ENCODE data around the gene CLIC2.

Gene CLIC2

GRCh38 chrX:155259752-155260151, 74.7 kb downstream of the CLIC2 start:
- H3K27me3 ChIP-seq (ENCODE audit: control insufficient read depth, insufficient read depth, low read length), result no peaks in the 10 kb centered on the region
- peaks cover 38% of the 10 kb centered on the region for H3K9me3 ChIP-seq (ENCODE audit: control insufficient read depth, insufficient read depth, low read length)
- H3K27ac ChIP-seq (ENCODE audit: low read depth, low read length), result no peak overlapping the region
- H3K9ac ChIP-seq (ENCODE audit: low read depth, low read length), result no peak overlapping the region
- H3K4me1 ChIP-seq (ENCODE audit: control insufficient read depth, insufficient read depth, low read length), result no peaks in the 10 kb centered on the region; the same call in 1 of the 2 replicates
- H3K36me3 ChIP-seq (ENCODE audit: control insufficient read depth, insufficient read depth, low read length), result no peaks in the 10 kb centered on the region
- H3K4me3 ChIP-seq (ENCODE audit: low read depth, low read length), result no peak overlapping the region

GRCh38 chrX:155251391-155251790, 83.0 kb downstream of the CLIC2 start:
- Histone ChIP-seq H3K27ac (ENCODE audit: low read depth, low read length) (no peak overlapping the region), H3K4me3 (ENCODE audit: low read depth, low read length) (no peak overlapping the region), H3K9me3 (ENCODE audit: control insufficient read depth, insufficient read depth, low read length) (peaks cover 23% of the 10 kb centered on the region; the same call in 1 of the 2 replicates), H3K36me3 (ENCODE audit: control insufficient read depth, insufficient read depth, low read length) (no peaks in the 10 kb centered on the region), H3K4me1 (ENCODE audit: control insufficient read depth, insufficient read depth, low read length) (no peaks in the 10 kb centered on the region; the same call in 1 of the 2 replicates), H3K9ac (ENCODE audit: low read depth, low read length) (no peak overlapping the region), H3K27me3 (ENCODE audit: control insufficient read depth, insufficient read depth, low read length) (no peaks in the 10 kb centered on the region)

- Histone ChIP-seq H3K4me1 (ENCODE audit: control insufficient read depth, insufficient read depth, low read length) (no peaks in the 10 kb centered on the region; the same call in 1 of the 2 replicates), H3K4me3 (ENCODE audit: low read depth, low read length) (no peak overlapping the region), H3K9me3 (ENCODE audit: control insufficient read depth, insufficient read depth, low read length) (peaks cover 35% of the 10 kb centered on the region), H3K9ac (ENCODE audit: low read depth, low read length) (no peak overlapping the region), H3K27me3 (ENCODE audit: control insufficient read depth, insufficient read depth, low read length) (no peaks in the 10 kb centered on the region), H3K27ac (ENCODE audit: low read depth, low read length) (no peak overlapping the region), H3K36me3 (ENCODE audit: control insufficient read depth, insufficient read depth, low read length) (no peaks in the 10 kb centered on the region)
Measured at GRCh38 chrX:155247497-155247896, 86.9 kb downstream of the CLIC2 start.

GRCh38 chrX:155246748-155247147, 87.7 kb downstream of the CLIC2 start:
- no peaks in the 10 kb centered on the region for H3K36me3 ChIP-seq (ENCODE audit: control insufficient read depth, insufficient read depth, low read length)
- H3K27me3 ChIP-seq (ENCODE audit: control insufficient read depth, insufficient read depth, low read length), result no peaks in the 10 kb centered on the region
- H3K4me3 ChIP-seq (ENCODE audit: low read depth, low read length), result no peak overlapping the region
- H3K9me3 ChIP-seq (ENCODE audit: control insufficient read depth, insufficient read depth, low read length), result peaks cover 37% of the 10 kb centered on the region
- H3K27ac ChIP-seq (ENCODE audit: low read depth, low read length), result no peak overlapping the region
- H3K4me1 ChIP-seq (ENCODE audit: control insufficient read depth, insufficient read depth, low read length), result no peaks in the 10 kb centered on the region; the same call in 1 of the 2 replicates
- no peak overlapping the region for H3K9ac ChIP-seq (ENCODE audit: low read depth, low read length)

- Histone ChIP-seq H3K27ac (ENCODE audit: low read depth, low read length) (no peak overlapping the region), H3K4me3 (ENCODE audit: low read depth, low read length) (no peak overlapping the region), H3K9me3 (ENCODE audit: control insufficient read depth, insufficient read depth, low read length) (peaks cover 53% of the 10 kb centered on the region), H3K4me1 (ENCODE audit: control insufficient read depth, insufficient read depth, low read length) (no peaks in the 10 kb centered on the region), H3K9ac (ENCODE audit: low read depth, low read length) (no peak overlapping the region), H3K27me3 (ENCODE audit: control insufficient read depth, insufficient read depth, low read length) (no peaks in the 10 kb centered on the region), H3K36me3 (ENCODE audit: control insufficient read depth, insufficient read depth, low read length) (peaks cover 24% of the 10 kb centered on the region)
Measured at GRCh38 chrX:155242300-155242699, 92.1 kb downstream of the CLIC2 start.

GRCh38 chrX:155237719-155238118, 96.7 kb downstream of the CLIC2 start:
- H3K4me3 ChIP-seq (ENCODE audit: low read depth, low read length), result no peak overlapping the region
- peaks cover 55% of the 10 kb centered on the region for H3K9me3 ChIP-seq (ENCODE audit: control insufficient read depth, insufficient read depth, low read length)
- no peaks in the 10 kb centered on the region for H3K4me1 ChIP-seq (ENCODE audit: control insufficient read depth, insufficient read depth, low read length)
- H3K27ac ChIP-seq (ENCODE audit: low read depth, low read length), result no peak overlapping the region
- H3K27me3 ChIP-seq (ENCODE audit: control insufficient read depth, insufficient read depth, low read length), result no peaks in the 10 kb centered on the region
- H3K9ac ChIP-seq (ENCODE audit: low read depth, low read length), result no peak overlapping the region
- H3K36me3 ChIP-seq (ENCODE audit: control insufficient read depth, insufficient read depth, low read length), result peaks cover 46% of the 10 kb centered on the region

- H3K4me1 ChIP-seq (ENCODE audit: control insufficient read depth, insufficient read depth, low read length), result no peaks in the 10 kb centered on the region
- H3K36me3 ChIP-seq (ENCODE audit: control insufficient read depth, insufficient read depth, low read length), result peaks cover 63% of the 10 kb centered on the region
- H3K27ac ChIP-seq (ENCODE audit: low read depth, low read length), result no peak overlapping the region
- H3K4me3 ChIP-seq (ENCODE audit: low read depth, low read length), result no peak overlapping the region
- peaks cover 58% of the 10 kb centered on the region for H3K9me3 ChIP-seq (ENCODE audit: control insufficient read depth, insufficient read depth, low read length)
- no peaks in the 10 kb centered on the region for H3K27me3 ChIP-seq (ENCODE audit: control insufficient read depth, insufficient read depth, low read length)
- H3K9ac ChIP-seq (ENCODE audit: low read depth, low read length), result no peak overlapping the region
Measured at GRCh38 chrX:155235891-155236290, 98.5 kb downstream of the CLIC2 start.

- Histone ChIP-seq H3K4me3 (ENCODE audit: low read depth, low read length) (no peak overlapping the region), H3K4me1 (ENCODE audit: control insufficient read depth, insufficient read depth, low read length) (no peaks in the 10 kb centered on the region), H3K9me3 (ENCODE audit: control insufficient read depth, insufficient read depth, low read length) (peaks cover 58% of the 10 kb centered on the region), H3K27me3 (ENCODE audit: control insufficient read depth, insufficient read depth, low read length) (no peaks in the 10 kb centered on the region), H3K36me3 (ENCODE audit: control insufficient read depth, insufficient read depth, low read length) (peaks cover 66% of the 10 kb centered on the region), H3K9ac (ENCODE audit: low read depth, low read length) (no peak overlapping the region), H3K27ac (ENCODE audit: low read depth, low read length) (no peak overlapping the region)
Measured at GRCh38 chrX:155231163-155231562, 103.3 kb downstream of the CLIC2 start.
